ENCODE data around the gene BMAL2. TPM values are rescaled to one million over a fixed set of nuclear protein-coding genes. Genes with fewer than 3 reads are reported as not detected.
A peak's percentile ranks its signal among the peaks of the same experiment; 100 is the strongest.

The BMAL2 gene
- total RNA-seq, 1 experiment from 2014 or later: 23.1 TPM

DNA sequence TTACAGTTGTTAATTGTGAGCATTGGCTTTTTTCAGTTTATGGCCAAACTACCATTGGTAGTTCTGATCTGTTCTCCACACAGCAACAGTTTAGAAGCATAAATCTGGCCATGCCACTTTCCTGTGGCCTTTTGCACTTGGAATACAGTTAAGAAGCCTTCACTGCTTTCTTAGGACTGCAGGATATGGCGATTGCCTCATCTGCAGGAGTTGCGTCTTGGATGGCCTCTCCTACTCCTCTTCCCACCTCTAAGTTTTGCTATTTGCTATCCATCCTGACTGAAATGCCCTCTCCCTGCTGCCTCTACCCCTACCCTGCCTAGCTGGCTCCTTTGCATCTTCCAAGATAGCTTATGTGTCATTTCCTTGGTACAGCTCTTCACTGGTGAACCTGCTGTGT, 12.8 kb upstream of the BMAL2 start:
- Histone ChIP-seq H2BK5ac (ENCODE audit: insufficient read length, low read length) (no peak overlapping the region), H3K18ac (ENCODE audit: insufficient read length, low read depth, low read length) (no peak overlapping the region), H4K5ac (ENCODE audit: insufficient read length, low read depth, low read length) (no peak overlapping the region), H3K4me2 (ENCODE audit: insufficient read depth, insufficient read length, low read length) (no peak overlapping the region), H2AK5ac (ENCODE audit: insufficient read length, low read length) (no peak overlapping the region), H4K91ac (ENCODE audit: insufficient read length, low read depth, low read length) (no peak overlapping the region), H2AFZ (ENCODE audit: low read length) (no peak overlapping the region), H3K56ac (ENCODE audit: insufficient read length, low read depth, low read length) (no peak overlapping the region), H4K8ac (replicated peaks; ENCODE audit: insufficient read length, low read depth, low read length) (no peak overlapping the region), H3K4me1 (ENCODE audit: insufficient read depth, low read length) (no peaks in the 10 kb centered on the region; the same call in 1 of the 2 replicates), H3K9me3 (ENCODE audit: control insufficient read depth, low read depth, low read length) (no peaks in the 10 kb centered on the region), H3K79me1 (ENCODE audit: insufficient read depth, low read depth, low read length, poor library complexity, severe bottlenecking) (no peaks in the 10 kb centered on the region), H3K27ac (ENCODE audit: insufficient read length, low read depth, low read length) (no peak overlapping the region), H3K23ac (ENCODE audit: insufficient read length, low read depth, low read length) (no peak overlapping the region), H4K20me1 (ENCODE audit: control insufficient read depth, insufficient read depth, insufficient read length) (no peaks in the 10 kb centered on the region), H2BK120ac (ENCODE audit: low read depth, low read length, poor library complexity, severe bottlenecking) (no peak overlapping the region), H3K27me3 (ENCODE audit: insufficient read depth, low read length) (no peaks in the 10 kb centered on the region), H2BK12ac (ENCODE audit: insufficient read length, low read depth, low read length) (no peak overlapping the region), H2BK20ac (ENCODE audit: low read depth, low read length, poor library complexity, severe bottlenecking) (no peak overlapping the region), H3K14ac (ENCODE audit: insufficient read depth, low read length) (no peak overlapping the region), H2BK15ac (ENCODE audit: low read depth, low read length) (no peak overlapping the region), H3K23me2 (ENCODE audit: insufficient read length, low read depth, low read length, poor library complexity, severe bottlenecking) (no peaks in the 10 kb centered on the region), H3K4ac (ENCODE audit: low read depth, low read length) (no peak overlapping the region), H3K79me2 (ENCODE audit: insufficient read depth, low read length) (no peaks in the 10 kb centered on the region), H3K9ac (ENCODE audit: extremely low read depth, insufficient read length, low read length) (no peak overlapping the region), H3T11ph (ENCODE audit: low read length) (no peak overlapping the region)
- no peaks in the 10 kb centered on the region for H3K27me3 Mint-ChIP-seq (ENCODE audit: low read depth)
- WGBS (ENCODE audit: extremely low coverage, insufficient read length, low lambda C conversion rate): no CpG with 5 or more reads among the region's 2 CpGs
- H3K4me3 Mint-ChIP-seq: no peak overlapping the region
- DNase-seq: no peak
- no peaks in the 10 kb centered on the region for H3K9me3 Mint-ChIP-seq
- H3K27ac Mint-ChIP-seq: peak overlapping the region; percentile 1 to 89 (median 50); a peak in 4 of 7 replicates
- TF ChIP-seq, protein P1, sequence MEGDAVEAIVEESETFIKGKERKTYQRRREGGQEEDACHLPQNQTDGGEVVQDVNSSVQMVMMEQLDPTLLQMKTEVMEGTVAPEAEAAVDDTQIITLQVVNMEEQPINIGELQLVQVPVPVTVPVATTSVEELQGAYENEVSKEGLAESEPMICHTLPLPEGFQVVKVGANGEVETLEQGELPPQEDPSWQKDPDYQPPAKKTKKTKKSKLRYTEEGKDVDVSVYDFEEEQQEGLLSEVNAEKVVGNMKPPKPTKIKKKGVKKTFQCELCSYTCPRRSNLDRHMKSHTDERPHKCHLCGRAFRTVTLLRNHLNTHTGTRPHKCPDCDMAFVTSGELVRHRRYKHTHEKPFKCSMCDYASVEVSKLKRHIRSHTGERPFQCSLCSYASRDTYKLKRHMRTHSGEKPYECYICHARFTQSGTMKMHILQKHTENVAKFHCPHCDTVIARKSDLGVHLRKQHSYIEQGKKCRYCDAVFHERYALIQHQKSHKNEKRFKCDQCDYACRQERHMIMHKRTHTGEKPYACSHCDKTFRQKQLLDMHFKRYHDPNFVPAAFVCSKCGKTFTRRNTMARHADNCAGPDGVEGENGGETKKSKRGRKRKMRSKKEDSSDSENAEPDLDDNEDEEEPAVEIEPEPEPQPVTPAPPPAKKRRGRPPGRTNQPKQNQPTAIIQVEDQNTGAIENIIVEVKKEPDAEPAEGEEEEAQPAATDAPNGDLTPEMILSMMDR (conservative IDR thresholded peaks at IDR 0.05): no peak
- peaks cover 10% of the 10 kb centered on the region in 2 experiments for H3K4me1 Mint-ChIP-seq
- peaks cover 6 to 31% (median 15%) of the 10 kb centered on the region in 3 experiments for H3K36me3 Mint-ChIP-seq (ENCODE audit: insufficient read depth in 1 of 3, low read depth in 3 of 3)
